Anterior cingulate cortex (tissue), 58 donors: Measurements from ENCODE around the gene ASCL2.

Source experiments
- DNase-seq, 58 donors: peaks; one replicate each; lab custom pipeline; 2025; lab: John Stamatoyannopoulos, UW

Gene ASCL2, protein sequence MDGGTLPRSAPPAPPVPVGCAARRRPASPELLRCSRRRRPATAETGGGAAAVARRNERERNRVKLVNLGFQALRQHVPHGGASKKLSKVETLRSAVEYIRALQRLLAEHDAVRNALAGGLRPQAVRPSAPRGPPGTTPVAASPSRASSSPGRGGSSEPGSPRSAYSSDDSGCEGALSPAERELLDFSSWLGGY

DNA sequence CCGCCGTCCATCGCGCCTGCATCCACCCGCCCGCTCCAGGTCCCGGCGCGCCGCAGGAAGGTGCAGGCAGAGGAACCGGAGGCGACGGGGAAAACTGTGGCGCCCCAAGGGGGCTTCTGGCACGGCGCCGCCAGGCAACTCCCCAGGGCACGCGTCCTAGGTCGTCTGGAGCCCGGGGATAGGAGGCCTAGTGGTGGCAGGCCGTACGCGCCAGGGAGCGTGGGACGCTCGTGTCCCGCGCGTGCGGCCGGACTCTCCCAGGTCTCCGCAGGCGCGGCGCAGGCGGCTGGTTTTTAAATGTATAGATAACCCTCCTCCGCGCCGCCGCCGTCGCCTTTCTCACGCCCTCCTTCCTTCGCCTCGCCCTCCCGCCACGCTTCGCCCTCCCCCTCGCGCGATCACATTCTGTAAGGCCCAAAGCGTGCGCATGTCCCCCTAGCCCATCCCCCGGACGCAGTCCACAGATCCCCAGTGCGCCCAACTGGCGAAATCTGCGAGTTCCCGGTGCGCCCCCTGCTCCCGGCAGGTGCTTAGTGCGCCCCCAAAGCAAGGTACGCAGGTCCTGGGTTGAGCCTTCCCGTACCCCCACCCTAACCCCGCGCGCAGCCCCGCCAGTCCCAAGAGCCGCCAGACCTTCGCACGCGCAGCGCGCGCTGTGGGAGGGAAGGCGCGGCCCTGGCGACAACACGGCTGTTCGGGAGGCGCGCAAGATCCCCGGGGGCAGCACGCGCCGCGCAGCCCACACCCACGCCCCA lies at the start of gene ASCL2:
Gene ASCL2 (minus strand): TSS at position 267 of the 755 bp plus-strand sequence. CDS start 256 bp downstream, at position 11.
- DNase-seq, result no peak

DNA sequence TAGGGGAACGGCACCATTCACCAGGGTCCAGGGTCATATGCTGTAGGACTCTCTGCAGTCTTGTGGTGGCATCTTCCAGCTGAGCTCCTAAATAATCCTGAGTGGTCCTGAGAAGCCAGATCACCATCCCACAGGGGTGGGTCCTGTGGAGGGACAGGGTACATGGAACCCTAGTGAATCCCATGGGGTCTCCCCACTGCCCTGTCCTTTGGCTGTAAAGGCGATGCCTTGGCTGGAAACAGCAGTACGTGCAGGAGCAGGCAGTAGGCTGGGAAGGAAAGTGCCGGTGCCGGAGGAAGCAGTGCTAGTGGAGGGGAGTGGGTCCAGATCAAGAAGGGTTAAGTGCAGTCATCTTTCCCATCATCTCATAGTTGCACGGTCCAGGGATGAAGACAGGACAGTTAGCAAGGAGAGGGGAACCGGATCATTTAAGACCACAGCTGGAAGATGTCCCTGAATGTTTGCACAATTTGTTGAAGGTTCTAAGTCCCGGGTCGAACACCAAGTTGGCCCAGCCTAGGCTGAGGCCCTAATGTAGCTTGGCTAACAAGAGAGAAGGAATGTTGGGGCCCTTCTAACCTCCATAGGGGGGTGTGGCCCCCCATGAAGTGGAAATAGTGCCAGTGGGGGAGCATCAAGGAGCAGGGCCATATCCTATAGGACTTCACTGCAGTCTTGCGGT lies 49.5 kb upstream of the ASCL2 start:
- DNase-seq, result no peak

DNA sequence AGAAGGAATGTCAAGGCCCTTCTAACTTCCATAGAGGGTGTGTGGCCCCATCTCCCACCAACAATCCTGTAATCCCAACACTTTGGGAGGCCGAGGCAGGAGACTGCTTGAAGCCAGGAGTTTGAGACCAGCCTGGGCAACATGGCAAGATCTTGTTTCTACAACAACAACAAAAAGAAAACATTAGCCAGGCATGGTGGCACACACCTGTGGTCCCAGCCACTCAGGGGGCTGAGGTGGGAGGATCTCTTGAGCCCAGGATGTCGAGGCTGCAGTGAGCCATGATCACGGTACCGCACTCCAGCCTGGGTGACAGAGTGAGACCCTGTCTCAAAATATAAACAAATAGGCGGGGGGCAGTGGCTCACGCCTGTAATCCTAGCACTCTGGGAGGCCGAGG lies 48.3 kb upstream of the ASCL2 start:
- no peak for DNase-seq

DNA sequence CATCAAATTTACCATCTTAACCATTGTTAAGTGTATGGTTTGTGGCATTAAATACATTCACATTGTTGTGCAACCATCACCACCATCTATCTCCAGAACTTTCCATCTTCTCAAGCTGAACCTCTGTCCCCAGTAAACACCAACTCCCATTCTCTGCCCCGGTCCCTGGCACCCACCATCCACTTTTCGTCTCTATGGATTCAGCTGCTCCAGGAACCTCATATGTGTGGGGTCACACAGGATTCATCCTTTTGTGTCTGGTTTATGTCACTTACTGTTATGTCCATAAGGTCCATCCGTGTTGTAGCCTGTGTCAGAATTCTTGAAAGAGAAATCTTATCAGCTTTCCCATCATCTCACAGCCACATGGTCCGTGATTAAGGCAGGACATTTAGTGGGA lies 47.7 kb upstream of the ASCL2 start:
- DNase-seq, result no peak

DNA sequence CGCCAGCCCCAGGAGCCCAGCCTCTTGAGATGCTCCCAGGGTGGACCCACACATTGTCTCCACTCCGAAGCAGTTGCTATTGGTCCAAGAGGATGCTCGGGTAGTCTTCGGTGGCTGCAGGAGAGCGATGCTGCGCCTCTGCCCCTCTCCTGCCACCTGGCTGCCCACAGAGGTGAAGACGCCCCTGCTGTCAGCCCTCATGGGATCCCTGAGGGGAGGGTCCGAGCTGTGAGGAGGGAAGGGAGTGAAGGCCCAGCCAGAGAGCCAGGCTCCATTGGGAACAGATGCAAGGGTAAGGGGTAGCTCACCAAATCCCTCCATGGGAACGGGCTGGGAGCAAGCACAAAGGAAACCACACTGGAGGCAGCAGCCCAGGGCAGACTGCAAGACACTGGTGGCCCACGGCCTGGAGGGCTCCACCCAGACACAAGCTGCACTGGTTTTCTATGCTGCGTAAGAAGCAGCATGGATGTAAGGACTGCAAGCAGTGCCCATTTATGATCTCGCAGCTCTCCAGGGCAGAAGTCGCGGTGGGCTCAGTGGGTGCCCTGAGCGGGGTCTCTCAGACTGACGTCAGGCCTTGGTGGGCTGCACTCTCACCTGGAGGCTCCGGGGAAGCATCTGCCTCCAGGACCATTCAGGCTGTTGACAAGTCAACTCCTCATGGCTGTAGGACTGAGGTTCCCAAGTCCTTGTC lies 47.1 kb upstream of the ASCL2 start:
- DNase-seq, result no peak

DNA sequence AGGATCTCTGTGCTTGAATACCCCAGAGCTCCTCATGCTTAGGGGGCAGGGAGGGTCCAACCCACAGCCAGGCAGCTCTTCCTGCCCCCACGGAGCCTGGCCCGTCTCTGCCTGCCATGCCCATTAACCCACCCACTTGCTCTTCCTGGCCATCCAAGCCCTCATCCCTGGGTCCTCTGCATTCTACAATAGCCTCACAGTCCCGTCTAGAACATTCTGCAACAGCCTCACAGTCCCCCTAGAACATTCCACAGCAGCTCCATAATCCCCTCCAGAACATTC lies 46.5 kb upstream of the ASCL2 start:
- DNase-seq, result no peak

DNA sequence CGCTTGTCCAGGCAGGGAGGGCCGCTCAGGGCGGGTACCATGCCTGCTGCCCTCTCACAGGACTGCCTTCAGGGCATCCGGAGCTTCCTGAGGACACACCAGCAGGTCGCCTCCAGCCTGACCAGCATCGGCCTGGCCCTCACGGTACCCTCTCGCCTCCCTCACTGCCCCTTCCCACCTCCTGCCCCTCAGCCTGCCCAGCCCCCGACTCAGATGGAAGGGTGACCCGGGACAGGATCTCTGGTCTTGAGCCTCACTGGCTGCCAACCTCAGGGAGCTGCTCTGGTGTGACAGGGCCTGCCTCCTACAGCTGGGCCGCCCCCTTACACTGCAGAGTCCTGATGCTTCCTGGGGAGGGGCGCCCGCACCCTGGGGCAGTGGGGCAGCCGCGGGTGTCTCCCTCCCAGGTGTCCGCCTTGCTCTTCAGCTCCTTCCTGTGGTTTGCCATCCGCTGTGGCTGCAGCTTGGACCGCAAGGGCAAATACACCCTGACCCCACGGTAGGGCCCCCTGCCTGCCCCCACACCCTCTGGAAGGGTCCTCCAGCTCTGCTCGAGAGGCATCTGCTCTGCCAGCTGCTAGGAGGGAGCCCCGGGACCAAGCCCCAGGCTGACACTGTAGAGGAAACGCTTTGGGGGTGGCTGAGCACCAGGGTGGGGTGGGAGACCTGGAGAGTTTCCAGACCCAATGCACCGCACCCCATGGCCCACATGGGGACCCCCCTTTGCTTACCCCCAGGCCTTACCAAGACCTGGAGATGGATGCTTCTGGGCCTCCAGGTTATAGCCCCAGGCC lies 46.0 kb upstream of the ASCL2 start:
- DNase-seq, result no peak

DNA sequence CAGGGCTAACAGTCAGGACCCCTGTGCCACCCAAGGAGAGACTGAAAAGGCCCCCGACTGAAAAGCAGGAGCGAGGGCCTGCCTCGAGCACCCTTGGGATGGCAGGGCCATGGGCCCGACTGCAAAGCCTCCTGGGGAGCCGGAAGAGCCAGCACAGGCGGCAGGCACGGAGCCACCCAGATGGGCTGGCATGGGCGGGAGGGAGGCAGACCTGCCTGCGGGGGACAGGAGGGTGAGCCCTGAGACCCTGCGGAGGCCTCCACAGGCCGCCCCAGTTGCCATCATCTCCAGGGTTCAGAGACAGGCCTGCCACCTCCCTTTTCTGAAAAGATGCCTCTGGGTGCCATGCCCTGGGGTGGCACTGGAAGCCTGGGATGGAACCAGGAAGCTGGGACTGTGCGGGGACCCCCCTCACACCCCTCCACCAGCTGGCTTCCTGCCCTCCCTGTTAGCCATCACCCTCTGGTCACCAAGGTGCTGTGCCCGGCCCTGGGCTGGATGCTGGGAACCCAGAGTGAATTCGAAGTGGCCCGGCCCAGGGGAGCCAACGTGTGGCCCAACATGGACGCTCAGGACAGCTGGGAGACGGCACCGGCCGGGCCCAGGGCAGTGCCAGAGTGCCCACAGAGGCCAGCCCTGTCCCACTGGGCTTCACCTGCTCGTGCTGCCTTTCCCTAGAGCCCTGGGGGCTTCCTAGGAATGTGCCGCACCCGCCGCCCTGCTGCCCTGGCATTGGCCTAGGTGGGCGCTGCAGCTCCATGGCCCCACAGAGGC lies 45.2 kb upstream of the ASCL2 start:
- DNase-seq, result no peak

DNA sequence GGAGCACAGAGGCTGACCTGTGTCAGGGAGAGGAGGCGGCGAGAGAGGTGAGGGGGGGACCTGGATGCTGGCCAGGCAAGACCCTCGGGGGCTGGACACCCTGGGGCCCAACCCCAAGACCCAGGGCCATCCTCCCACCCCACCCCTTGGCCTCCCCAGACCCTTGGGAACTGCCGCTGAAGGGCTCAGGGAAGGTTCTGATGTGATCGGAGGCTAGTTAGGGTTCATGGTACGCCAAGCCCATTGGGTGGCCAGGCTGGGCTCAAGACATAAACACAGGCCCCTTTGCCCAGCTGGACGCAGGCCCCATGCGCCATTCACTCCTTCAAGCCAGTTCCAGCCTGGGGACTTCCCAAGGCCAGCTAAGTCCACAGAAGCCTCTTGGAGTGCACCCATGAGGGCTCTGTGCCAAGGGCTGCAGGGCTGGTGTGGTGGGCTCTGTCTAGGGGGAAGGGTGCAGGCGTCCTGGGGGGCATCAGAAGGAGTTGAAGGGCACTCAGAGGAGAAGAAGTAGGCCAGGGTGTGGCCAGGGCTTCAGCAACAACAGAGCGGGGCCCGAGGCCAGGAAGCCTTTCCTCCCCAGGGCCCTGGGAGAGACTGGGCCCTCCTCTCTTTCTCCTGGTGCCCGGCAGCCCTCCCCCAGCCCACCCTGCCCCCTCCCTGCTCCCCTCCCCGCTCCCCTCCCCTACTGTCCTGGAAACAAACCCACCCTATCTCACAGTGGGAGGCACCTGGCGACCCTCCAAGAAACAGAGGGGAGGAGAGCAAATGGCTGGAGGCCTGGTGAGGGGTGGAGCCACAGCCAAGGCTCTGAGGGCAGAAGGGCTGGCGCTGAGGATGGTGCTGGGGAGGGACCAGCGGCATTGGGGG lies 44.4 kb upstream of the ASCL2 start:
- DNase-seq, result peak in 53 of 58 donors; percentile 24 to 87 (median 72)

DNA sequence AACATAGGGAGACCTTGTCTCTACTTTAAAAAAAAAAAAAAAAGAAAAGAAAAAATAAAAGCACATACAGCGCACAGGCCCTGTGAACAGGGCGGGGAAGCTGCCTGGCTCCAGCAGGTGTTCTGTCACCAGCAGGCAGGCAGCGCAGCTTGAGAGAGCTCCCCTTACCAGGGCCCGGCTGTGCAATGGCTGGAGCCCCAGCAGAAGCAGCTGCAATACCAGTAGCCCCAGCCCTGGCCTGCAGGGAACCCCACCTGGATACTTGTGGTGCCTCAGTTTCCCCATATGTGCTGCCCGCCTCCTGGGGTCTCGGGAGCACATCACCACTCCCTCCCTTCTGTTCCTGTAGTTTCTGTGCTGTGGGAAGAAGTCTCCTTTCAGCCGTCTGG lies 43.7 kb upstream of the ASCL2 start:
- DNase-seq, result no peak

DNA sequence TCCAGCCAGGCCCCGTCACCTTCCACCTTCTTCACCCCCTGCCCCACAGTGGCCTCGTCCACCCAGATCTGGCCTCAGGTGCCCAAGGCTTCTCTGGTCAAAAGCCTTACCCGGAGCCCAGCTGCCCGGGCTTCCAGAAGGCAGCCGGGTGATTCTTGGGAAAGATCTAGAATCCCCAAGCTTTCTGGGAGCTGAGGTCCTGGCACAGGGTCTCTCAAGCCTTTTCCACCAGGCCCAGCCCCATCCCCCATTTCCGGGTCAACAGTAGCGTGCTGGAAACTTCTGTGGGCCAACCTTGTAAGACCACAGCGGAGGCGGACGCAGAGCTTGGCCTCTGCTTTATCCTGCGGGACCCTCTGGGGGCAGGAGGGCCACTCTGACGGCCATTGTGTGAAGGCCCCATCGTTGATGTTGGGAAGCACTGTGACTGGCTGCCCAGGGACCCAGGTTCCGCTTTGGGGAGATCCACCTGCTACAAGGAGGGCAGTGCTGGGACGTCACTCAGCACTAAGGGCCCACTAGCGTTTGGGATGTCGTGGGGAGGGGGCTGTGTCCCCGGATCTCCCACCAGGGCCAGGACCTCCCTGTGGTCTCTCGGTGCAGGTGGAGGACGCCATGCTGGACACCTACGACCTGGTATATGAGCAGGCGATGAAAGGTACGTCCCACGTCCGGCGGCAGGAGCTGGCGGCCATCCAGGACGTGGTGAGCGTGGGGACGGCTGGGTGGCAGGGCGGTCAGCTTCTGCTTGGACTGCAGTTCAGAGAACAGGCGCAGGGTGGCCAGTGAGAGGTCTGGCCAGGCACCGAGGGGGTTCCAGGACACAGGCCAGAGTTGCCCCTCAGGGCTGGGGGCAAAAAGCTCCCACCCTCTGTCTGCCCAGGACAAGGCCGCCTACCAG lies 42.9 kb upstream of the ASCL2 start:
- DNase-seq, result no peak

DNA sequence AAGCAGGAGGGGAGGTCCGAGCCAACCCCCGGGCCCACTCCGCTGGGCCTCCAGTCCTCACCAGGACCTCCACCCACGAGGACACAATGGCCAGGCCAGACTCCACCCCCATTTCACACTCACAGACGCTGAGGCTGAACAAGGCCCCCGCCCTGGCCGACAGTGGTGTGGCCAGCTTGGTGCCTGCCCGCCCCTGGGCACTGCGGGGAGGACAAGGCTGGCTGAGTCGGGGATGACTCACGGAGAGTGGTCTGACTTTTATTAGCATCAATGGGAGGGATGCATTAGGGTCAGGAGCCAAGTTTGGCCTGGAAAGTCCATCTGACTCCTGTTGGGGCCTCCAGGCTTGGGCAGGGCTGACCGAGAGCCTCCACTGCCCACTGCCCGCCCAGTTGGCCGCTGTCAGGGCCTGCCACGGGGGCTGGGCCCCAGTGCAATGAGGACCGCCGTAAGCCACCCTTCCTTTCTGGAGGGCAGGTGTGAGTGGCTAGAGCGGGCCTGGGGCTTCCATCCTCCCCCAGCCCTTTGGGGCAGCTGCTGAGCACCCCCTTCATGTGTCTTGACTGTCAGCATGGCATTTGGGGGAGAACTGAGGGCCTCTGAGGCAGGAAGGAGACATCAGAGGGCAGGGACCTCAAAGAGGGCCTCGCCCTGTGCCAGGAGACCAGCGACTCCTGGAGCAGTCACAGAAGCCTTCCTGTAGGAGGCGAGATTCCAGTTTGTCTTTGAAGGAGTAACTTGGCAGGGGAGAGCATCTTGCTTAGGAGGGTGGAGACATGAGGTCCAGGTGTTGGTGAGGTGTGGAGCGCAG lies 42.0 kb upstream of the ASCL2 start:
- no peak for DNase-seq

DNA sequence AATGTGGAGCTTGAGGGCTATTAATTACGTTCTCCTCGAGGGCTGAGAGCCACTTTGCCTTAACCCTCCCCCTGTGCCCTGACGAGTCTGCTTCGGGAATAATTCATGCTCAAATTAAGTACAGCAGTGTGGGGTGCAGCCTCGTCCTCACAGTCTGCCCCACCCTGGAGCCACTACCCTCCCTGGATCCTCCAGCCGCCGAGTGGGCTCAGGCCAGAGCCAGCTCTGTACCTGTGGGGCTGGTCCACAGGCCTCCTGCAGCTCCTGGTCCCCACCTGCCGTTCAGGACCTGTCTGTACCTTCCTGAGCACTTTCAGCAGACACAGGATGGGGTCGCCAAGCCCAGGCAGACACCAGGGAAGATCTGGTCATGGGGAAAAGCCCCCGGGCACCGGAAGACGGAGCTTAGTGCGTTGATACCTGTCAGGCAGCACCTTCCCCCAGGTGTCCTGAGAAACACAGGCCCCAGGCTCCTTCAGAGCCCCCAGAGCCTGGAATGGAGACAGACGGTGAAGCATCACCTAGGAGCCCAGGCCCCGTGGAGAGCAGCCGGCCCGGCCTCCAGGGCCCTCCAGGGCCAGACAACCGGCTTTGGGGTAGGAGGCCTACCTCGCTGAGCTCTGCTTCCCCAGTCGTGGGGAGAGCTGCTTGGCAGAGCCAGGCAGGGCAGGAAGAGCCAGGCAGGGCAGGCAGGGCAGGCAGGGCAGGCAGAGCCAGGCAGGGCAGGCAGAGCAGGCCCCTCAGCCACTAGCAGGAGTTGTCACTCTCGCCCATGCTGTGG lies 41.2 kb upstream of the ASCL2 start:
- no peak for DNase-seq

DNA sequence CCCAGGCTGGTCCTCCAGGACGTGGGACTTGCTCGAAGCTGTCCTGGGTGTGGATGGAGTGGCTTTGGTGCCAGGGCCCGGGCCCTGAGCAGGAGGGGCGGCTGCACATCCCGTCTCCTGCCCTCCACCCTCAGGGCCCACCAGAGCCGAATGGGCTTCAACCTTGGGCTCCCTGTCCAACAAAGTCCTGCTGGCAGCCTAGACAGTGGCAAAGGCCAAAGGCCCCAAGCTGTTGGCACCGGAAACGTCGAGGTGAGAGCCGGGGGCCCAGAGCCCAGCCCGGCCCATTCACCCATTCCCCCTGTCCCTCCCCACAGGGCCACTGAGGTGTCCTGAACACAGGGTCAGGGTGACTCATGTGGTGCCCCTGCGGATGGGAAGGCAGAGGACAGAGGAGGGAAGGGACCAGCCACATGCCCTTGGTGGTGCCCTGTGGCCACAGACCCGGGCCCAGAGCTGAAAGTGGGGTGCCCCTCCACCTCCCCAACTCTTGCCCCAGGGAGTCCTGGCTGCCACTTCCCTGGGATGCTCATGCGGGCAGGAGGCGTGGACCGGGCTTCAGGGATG lies 40.5 kb upstream of the ASCL2 start:
- no peak for DNase-seq

DNA sequence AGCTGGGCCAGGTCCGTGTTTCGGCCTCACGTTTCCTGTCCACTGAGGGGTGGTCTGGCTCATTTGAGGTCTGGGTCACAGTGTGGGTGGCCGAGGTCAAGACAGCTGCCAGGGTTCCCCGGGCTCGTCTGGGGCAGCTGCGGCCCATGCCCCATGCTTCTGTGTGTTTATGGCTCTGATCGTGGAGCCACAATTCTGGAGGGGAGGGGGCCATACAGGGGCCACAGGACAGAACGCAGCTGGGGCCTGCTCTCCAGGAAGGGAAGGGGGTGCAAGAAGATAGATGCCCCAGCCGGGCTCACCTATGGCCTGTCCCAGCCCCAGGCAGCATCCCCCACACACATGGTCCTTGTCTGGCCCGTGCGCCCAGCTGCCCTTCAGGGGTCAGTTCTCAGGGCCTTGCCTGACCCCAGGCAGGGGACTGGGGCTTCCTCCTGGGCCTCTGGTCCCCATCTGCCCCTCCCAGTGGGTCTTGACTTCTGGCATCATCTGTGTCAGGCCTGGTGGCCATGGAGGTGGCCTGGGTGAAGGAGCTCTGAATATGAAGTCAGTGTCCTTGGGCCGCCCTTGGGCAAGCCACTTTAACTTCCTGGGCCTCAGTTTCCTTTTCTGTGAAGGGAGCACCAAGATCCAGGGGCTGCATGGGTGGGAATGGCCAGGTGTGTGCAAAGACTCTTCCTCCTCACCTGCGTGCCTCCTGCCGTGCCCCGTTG lies 39.8 kb upstream of the ASCL2 start:
- no peak for DNase-seq
